H1 (cell line): ENCODE data around the gene RPS18. TPM values are rescaled to one million over a fixed set of nuclear protein-coding genes. Genes with fewer than 3 reads are reported as not detected.

Experiments used
- GTF2F1 ChIP-seq: IDR thresholded peaks from 2 replicates; pipeline ENCODE4 v1.6.1; 2012; ENCODE audit warnings: low read depth, low read length, improper control_type of control experiment, borderline replicate concordance
- TAF1 ChIP-seq: IDR thresholded peaks from 2 replicates; pipeline ENCODE4 v1.6.1; 2011; ENCODE audit warnings: mild to moderate bottlenecking, low read depth, low read length
- TCF12 ChIP-seq: IDR thresholded peaks from 2 replicates; pipeline ENCODE4 v1.6.1; 2011; ENCODE audit warnings: low read depth, mild to moderate bottlenecking, low read length
- polyA plus RNA-seq, 7 experiments: library from polyadenylated mRNA; depleted of rRNA in 3 of 7; stranded (reverse) in 5 of 7; unstranded in 2 of 7; fragments of >200 nt in 5 of 7; fragments of 200-250 nt in 2 of 7; gene quantifications; 1 replicate in 5 of 7; 2 replicates in 1 of 7; 4 replicates in 1 of 7; pipeline versions ENCODE4 v1.2.1 to v1.2.3, GENCODE V29; 2011 to 2013; ENCODE audit warnings: missing spikeins in 2 of 7, mixed read lengths in 2 of 7
- total RNA-seq: library from RNA; stranded (reverse); fragmentation: NEBNext Ultra II Directional; extraction: Animal tissue kit (Norgen Biotek cat#: 25700); gene quantifications from 2 replicates; pipeline ENCODE4 v1.2.1, GENCODE V29; 2021

Gene RPS18
- total and polyA plus RNA-seq, 2 of the 8 experiments (the other 6 are each of a cell fraction or from before 2014, with no cell fraction given), result 2,796 to 7,099 TPM

- no peak for TF ChIP-seq TCF12
- TF ChIP-seq TAF1, result no peak
- TF ChIP-seq GTF2F1, result no peak
Measured at GRCh38 chr6:33279257-33279695, 7.4 kb downstream of the RPS18 start (continued).
